Lower lobe of right lung (tissue), 2 donors: Measurements from ENCODE around the gene TNFAIP1. TPM values are rescaled to one million over a fixed set of nuclear protein-coding genes. Genes with fewer than 3 reads are reported as not detected.

Experiments
- ATAC-seq, 2 donors: fragments of 200-7000 bp; cut with Tn5 transposase; one replicate each; pipeline ENCODE4 v1.9.1; 2020 to 2022; ENCODE audit warnings: mild to moderate bottlenecking in 2 of 2, moderate library complexity in 2 of 2
- DNase-seq: peaks from one replicate; pipeline ENCODE4 v3.0.0-alpha.2; 2020
- H3K27ac ChIP-seq: fragments of 200-600 bp; one replicate; pipeline ENCODE4 v1.8.0; 2022
- H3K27me3 ChIP-seq: fragments of 200-600 bp; one replicate; pipeline ENCODE4 v1.8.0; 2022; ENCODE audit warnings: low read depth
- H3K36me3 ChIP-seq: fragments of 200-600 bp; one replicate; pipeline ENCODE4 v1.8.0; 2022; ENCODE audit warnings: mild to moderate bottlenecking
- H3K4me1 ChIP-seq: fragments of 200-600 bp; one replicate; pipeline ENCODE4 v1.8.0; 2022
- H3K4me3 ChIP-seq: fragments of 200-600 bp; one replicate; pipeline ENCODE4 v1.8.0; 2022; ENCODE audit warnings: mild to moderate bottlenecking
- H3K9me3 ChIP-seq: fragments of 200-600 bp; one replicate; pipeline ENCODE4 v1.8.0; 2022
- CTCF ChIP-seq: fragments of 200-600 bp; IDR thresholded peaks from one replicate; pipeline ENCODE4 v1.8.0; 2022; ENCODE audit warnings: antibody characterized with exemption, mild to moderate bottlenecking
- intact Hi-C: fragments of 100-400 bp; cut with DNase I; formaldehyde crosslinking; loops from one replicate; pipeline ENCODE4 v1.11.0; 2022
- total RNA-seq: library from RNA; stranded (reverse); fragmentation: NEBNext Ultra II Directional; extraction: Animal tissue kit (Norgen Biotek cat#: 25700); gene quantifications from one replicate; pipeline ENCODE4 v1.2.1, GENCODE V29; 2021
- donor health status: DM: no; HTN: yes; CAD: no; lungs with severe emphysema.

Gene TNFAIP1
- total RNA-seq, 1 donor from 2014 or later = 56.1 TPM

- no peak for TF ChIP-seq CTCF
- H3K27ac ChIP-seq = no peak overlapping the region
- H3K9me3 ChIP-seq = no peaks in the 10 kb centered on the region
- ATAC-seq (no peak), DNase-seq (no peak)
- peaks cover 60% of the 10 kb centered on the region for H3K36me3 ChIP-seq
- intact Hi-C loops = no loop called here
- no peak overlapping the region for H3K4me3 ChIP-seq
- H3K27me3 ChIP-seq = no peaks in the 10 kb centered on the region
- no peaks in the 10 kb centered on the region for H3K4me1 ChIP-seq
These were observed 28.5 kb downstream of the TNFAIP1 start for GRCh38 chr17:28363776-28364650.

GRCh38 chr17:28364665-28365363, 29.3 kb downstream of the TNFAIP1 start, which contains the start of gene SEBOX:
SEBOX (minus strand) TSS chr17:28365199; CDS start chr17:28365151, 48 bp downstream.
- DNase-seq = no peak
- peaks cover 52% of the 10 kb centered on the region for H3K36me3 ChIP-seq
- no peak for TF ChIP-seq CTCF
- H3K4me1 ChIP-seq = peaks cover under 1% of the 10 kb centered on the region
- H3K27ac ChIP-seq = no peak within 1 kb of the TSS
- no peak for ATAC-seq
- H3K9me3 ChIP-seq = no peaks in the 10 kb centered on the region
- H3K4me3 ChIP-seq = no peak within 1 kb of the TSS
- intact Hi-C loops = no loop called here
- H3K27me3 ChIP-seq = no peaks in the 10 kb centered on the region

- no peak for ATAC-seq
- H3K27ac ChIP-seq = no peak overlapping the region
- intact Hi-C loops = no loop called here
- peaks cover 7% of the 10 kb centered on the region for H3K4me1 ChIP-seq
- DNase-seq = no peak
- H3K27me3 ChIP-seq = no peaks in the 10 kb centered on the region
- no peaks in the 10 kb centered on the region for H3K9me3 ChIP-seq
- H3K4me3 ChIP-seq = no peak overlapping the region
- peaks cover 46% of the 10 kb centered on the region for H3K36me3 ChIP-seq
- no peak for TF ChIP-seq CTCF
These were observed 29.9 kb downstream of the TNFAIP1 start for GRCh38 chr17:28365487-28365886.

GRCh38 chr17:28366605-28367004, 31.0 kb downstream of the TNFAIP1 start:
- TF ChIP-seq CTCF = no peak

GRCh38 chr17:28367641-28368305, 32.2 kb downstream of the TNFAIP1 start:
- Histone ChIP-seq H3K27ac (no peak overlapping the region), H3K36me3 (peaks cover 23% of the 10 kb centered on the region), H3K4me1 (peaks cover 30% of the 10 kb centered on the region), H3K4me3 (no peak overlapping the region), H3K9me3 (no peaks in the 10 kb centered on the region), H3K27me3 (peaks cover under 1% of the 10 kb centered on the region)
- TF ChIP-seq CTCF = no peak
- intact Hi-C loops = no loop called here
- DNase-seq = no peak
- ATAC-seq = no peak

More at GRCh38 chr17:28366605-28367004, 31.0 kb downstream of the TNFAIP1 start:
- intact Hi-C loops = no loop called here
- H3K36me3 ChIP-seq = peaks cover 35% of the 10 kb centered on the region
- no peaks in the 10 kb centered on the region for H3K9me3 ChIP-seq
- H3K27me3 ChIP-seq = no peaks in the 10 kb centered on the region
- no peak overlapping the region for H3K4me3 ChIP-seq
- no peak overlapping the region for H3K27ac ChIP-seq
- DNase-seq (no peak), ATAC-seq (no peak)
- peaks cover 18% of the 10 kb centered on the region for H3K4me1 ChIP-seq
